ENCODE data around the gene KCTD11. TPM values are rescaled to one million over a fixed set of nuclear protein-coding genes. Genes with fewer than 3 reads are reported as not detected.
A peak's percentile ranks its signal among the peaks of the same experiment; 100 is the strongest.

KCTD11 gene
- total and polyA plus RNA-seq, 10 of the 15 experiments (the other 5 are each of a cell fraction or from before 2014, with no cell fraction given), result 0.05 to 7.3 (median 2.9) TPM

DNA sequence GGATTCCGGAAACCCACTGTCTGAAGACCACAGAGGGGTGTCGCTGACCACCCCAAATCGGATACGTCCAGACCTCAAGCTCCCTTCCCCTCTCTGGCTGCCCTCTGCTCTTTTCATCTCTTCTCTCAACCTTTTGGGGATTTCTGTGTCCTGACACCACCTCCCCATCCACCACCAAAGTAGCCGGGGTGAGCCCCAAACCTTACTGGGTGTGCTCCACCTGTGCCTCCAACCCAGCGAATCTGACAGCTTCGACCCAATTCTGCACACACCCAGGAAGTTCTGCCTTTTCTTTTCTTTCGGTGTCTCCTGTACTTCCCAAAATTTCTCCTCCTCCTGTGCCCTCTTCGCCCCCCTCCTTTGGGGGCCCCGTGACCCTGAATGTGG, 534 bp downstream of the KCTD11 start:
- Histone ChIP-seq H3K9ac (ENCODE audit: control insufficient read depth, insufficient read depth, low read length) (peak overlapping the region; percentile 62), H3K27me3 (replicated peaks in 1 of 2; ENCODE audit: control insufficient read depth in 2 of 2, insufficient read depth in 2 of 2, low read length in 1 of 2) (no peaks in the 10 kb centered on the region), H3K36me3 (ENCODE audit: control insufficient read depth in 2 of 2, insufficient read depth in 2 of 2, low read length in 1 of 2) (peaks cover 2 to 5% of the 10 kb centered on the region in 2 experiments; a peak in 3 of 4 replicates), H4K20me1 (ENCODE audit: control insufficient read depth, insufficient read depth) (no peaks in the 10 kb centered on the region), H2AFZ (ENCODE audit: control insufficient read depth, low read depth, low read length) (no peak overlapping the region; the same call in 1 of the 2 replicates), H3K4me3 (peak overlapping the region; percentile 88), H3K27ac (ENCODE audit: control insufficient read depth, insufficient read depth) (peak overlapping the region; percentile 59), H3K79me2 (ENCODE audit: control insufficient read depth, insufficient read depth, low read length) (peaks cover 7% of the 10 kb centered on the region), H3K4me2 (ENCODE audit: control insufficient read depth, insufficient read depth) (peak overlapping the region; percentile 93), H3K4me1 (ENCODE audit: control insufficient read depth, insufficient read depth, low read length) (peaks cover 23% of the 10 kb centered on the region), H3K9me3 (replicated peaks; ENCODE audit: control insufficient read depth, insufficient read depth, low read length) (no peaks in the 10 kb centered on the region)
- intact Hi-C loops (cut with micrococcal nuclease; ENCODE audit: unreplicated experiment), result loop anchor here (5.0 kb wide), 1 partner anchor 85 kb away; the partner anchor contains the start of genes FGF11 and TMEM102
- SMC1A ChIA-PET (ENCODE audit: uncharacterized antibody, unreplicated experiment), result interaction anchor here (1.2 to 1.5 kb wide), 4 partner anchors 14 to 153 kb away, joined by 3 to 5 read pairs (median 4); partner anchors contain the start of genes ACAP1 and TMEM102
- in situ Hi-C loops (cut with MboI), result no loop called here
- 24% methylated on average over 10 of the region's 10 CpGs for WGBS (ENCODE audit: insufficient coverage, insufficient replicate concordance, low lambda C conversion rate, missing lambda C conversion rate)
- TSS peak; percentile 46 for BruUV-seq (replicated peaks)
- RAD21 ChIA-PET (ENCODE audit: unreplicated experiment), result interaction anchor here (1.2 to 5.0 kb wide), 2 partner anchors 16 to 28 kb away, joined by 3 to 45 read pairs; partner anchors contain the start of gene ACAP1
- POLR2A ChIA-PET, result interaction anchor here (0.7 to 1.0 kb wide), 2 partner anchors 16 to 51 kb away, joined by 3 to 10 read pairs; partner anchors contain the start of genes ACAP1 and TMEM256
- CTCF ChIA-PET, result interaction anchor here (1.2 to 2.6 kb wide), 3 partner anchors 12 to 32 kb away, joined by 3 to 9 read pairs (median 4); no protein-coding TSS in a partner anchor
- peak; percentile 67; the same call in 1 of the 2 replicates for TF ChIP-seq HDGF (IDR thresholded peaks at IDR 0.05)
- no peak for TF ChIP-seq ZNF24 (IDR thresholded peaks at IDR 0.05)
- TF ChIP-seq WRNIP1 (IDR thresholded peaks at IDR 0.05; ENCODE audit: borderline replicate concordance, low read depth, low read length), result no peak
- TF ChIP-seq, protein P1, sequence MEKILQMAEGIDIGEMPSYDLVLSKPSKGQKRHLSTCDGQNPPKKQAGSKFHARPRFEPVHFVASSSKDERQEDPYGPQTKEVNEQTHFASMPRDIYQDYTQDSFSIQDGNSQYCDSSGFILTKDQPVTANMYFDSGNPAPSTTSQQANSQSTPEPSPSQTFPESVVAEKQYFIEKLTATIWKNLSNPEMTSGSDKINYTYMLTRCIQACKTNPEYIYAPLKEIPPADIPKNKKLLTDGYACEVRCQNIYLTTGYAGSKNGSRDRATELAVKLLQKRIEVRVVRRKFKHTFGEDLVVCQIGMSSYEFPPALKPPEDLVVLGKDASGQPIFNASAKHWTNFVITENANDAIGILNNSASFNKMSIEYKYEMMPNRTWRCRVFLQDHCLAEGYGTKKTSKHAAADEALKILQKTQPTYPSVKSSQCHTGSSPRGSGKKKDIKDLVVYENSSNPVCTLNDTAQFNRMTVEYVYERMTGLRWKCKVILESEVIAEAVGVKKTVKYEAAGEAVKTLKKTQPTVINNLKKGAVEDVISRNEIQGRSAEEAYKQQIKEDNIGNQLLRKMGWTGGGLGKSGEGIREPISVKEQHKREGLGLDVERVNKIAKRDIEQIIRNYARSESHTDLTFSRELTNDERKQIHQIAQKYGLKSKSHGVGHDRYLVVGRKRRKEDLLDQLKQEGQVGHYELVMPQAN (conservative IDR thresholded peaks at IDR 0.05), result no peak
- no peak for TF ChIP-seq LARP7 (IDR thresholded peaks at IDR 0.05)
- TF ChIP-seq SPI1 (IDR thresholded peaks at IDR 0.05; ENCODE audit: borderline replicate concordance, insufficient read depth, low read depth, low read length), result no peak
- TF ChIP-seq, protein P2, sequence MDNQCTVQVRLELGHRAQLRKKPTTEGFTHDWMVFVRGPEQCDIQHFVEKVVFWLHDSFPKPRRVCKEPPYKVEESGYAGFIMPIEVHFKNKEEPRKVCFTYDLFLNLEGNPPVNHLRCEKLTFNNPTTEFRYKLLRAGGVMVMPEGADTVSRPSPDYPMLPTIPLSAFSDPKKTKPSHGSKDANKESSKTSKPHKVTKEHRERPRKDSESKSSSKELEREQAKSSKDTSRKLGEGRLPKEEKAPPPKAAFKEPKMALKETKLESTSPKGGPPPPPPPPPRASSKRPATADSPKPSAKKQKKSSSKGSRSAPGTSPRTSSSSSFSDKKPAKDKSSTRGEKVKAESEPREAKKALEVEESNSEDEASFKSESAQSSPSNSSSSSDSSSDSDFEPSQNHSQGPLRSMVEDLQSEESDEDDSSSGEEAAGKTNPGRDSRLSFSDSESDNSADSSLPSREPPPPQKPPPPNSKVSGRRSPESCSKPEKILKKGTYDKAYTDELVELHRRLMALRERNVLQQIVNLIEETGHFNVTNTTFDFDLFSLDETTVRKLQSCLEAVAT (IDR thresholded peaks at IDR 0.05), result peak; percentile 36; the same call in 1 of the 2 replicates
- TF ChIP-seq RCOR1 (conservative IDR thresholded peaks at IDR 0.05; ENCODE audit: low read depth, low read length), result no peak
- TF ChIP-seq CBX5 (IDR thresholded peaks at IDR 0.05; ENCODE audit: low read depth), result no peak
- 0 out of 2 replicates have a peak, but pooled peaks have one; percentile 1 for TF ChIP-seq SMAD5 (IDR thresholded peaks at IDR 0.05; ENCODE audit: low read depth)
- TF ChIP-seq RELA (IDR thresholded peaks at IDR 0.05; ENCODE audit: borderline replicate concordance, partially characterized antibody), result no peak
- no peak for TF ChIP-seq HCFC1 (IDR thresholded peaks at IDR 0.05; ENCODE audit: low read length)
- TF ChIP-seq, protein P3, sequence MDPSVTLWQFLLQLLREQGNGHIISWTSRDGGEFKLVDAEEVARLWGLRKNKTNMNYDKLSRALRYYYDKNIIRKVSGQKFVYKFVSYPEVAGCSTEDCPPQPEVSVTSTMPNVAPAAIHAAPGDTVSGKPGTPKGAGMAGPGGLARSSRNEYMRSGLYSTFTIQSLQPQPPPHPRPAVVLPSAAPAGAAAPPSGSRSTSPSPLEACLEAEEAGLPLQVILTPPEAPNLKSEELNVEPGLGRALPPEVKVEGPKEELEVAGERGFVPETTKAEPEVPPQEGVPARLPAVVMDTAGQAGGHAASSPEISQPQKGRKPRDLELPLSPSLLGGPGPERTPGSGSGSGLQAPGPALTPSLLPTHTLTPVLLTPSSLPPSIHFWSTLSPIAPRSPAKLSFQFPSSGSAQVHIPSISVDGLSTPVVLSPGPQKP (IDR thresholded peaks at IDR 0.05; ENCODE audit: low read depth, low read length), result no peak
- no peak for TF ChIP-seq NFIC (IDR thresholded peaks at IDR 0.05; ENCODE audit: low read depth, low read length)
- TF ChIP-seq, protein P4, sequence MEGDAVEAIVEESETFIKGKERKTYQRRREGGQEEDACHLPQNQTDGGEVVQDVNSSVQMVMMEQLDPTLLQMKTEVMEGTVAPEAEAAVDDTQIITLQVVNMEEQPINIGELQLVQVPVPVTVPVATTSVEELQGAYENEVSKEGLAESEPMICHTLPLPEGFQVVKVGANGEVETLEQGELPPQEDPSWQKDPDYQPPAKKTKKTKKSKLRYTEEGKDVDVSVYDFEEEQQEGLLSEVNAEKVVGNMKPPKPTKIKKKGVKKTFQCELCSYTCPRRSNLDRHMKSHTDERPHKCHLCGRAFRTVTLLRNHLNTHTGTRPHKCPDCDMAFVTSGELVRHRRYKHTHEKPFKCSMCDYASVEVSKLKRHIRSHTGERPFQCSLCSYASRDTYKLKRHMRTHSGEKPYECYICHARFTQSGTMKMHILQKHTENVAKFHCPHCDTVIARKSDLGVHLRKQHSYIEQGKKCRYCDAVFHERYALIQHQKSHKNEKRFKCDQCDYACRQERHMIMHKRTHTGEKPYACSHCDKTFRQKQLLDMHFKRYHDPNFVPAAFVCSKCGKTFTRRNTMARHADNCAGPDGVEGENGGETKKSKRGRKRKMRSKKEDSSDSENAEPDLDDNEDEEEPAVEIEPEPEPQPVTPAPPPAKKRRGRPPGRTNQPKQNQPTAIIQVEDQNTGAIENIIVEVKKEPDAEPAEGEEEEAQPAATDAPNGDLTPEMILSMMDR (IDR thresholded peaks at IDR 0.05 in 2 of 3, conservative IDR thresholded peaks at IDR 0.05 in 1 of 3; ENCODE audit: control insufficient read depth in 2 of 3, extremely low read depth in 1 of 3, insufficient read depth in 1 of 3, low read depth in 3 of 3, low read length in 3 of 3), result peak in 1 of 3 experiments; percentile 71; a peak in 4 of 6 replicates
- TF ChIP-seq, protein P5, sequence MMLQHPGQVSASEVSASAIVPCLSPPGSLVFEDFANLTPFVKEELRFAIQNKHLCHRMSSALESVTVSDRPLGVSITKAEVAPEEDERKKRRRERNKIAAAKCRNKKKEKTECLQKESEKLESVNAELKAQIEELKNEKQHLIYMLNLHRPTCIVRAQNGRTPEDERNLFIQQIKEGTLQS (IDR thresholded peaks at IDR 0.05; ENCODE audit: borderline replicate concordance, extremely low read depth, low read depth, low read length), result no peak
- peak; percentile 59; the same call in 1 of the 2 replicates for TF ChIP-seq RUNX3 (IDR thresholded peaks at IDR 0.05; ENCODE audit: low read length)
- FAIRE-seq (peak; percentile 38), ATAC-seq (no peak), DNase-seq (ENCODE audit: low read depth, low spot score) (no peak)

All from GM12878 (cell line).